ENCODE measurements around the gene GABRR3. TPM values are rescaled to one million over a fixed set of nuclear protein-coding genes. Genes with fewer than 3 reads are reported as not detected.

GABRR3 gene
- total and polyA plus RNA-seq, 2 donors (not counting 1 experiment from before 2014, with no cell fraction given): not detected

DNA sequence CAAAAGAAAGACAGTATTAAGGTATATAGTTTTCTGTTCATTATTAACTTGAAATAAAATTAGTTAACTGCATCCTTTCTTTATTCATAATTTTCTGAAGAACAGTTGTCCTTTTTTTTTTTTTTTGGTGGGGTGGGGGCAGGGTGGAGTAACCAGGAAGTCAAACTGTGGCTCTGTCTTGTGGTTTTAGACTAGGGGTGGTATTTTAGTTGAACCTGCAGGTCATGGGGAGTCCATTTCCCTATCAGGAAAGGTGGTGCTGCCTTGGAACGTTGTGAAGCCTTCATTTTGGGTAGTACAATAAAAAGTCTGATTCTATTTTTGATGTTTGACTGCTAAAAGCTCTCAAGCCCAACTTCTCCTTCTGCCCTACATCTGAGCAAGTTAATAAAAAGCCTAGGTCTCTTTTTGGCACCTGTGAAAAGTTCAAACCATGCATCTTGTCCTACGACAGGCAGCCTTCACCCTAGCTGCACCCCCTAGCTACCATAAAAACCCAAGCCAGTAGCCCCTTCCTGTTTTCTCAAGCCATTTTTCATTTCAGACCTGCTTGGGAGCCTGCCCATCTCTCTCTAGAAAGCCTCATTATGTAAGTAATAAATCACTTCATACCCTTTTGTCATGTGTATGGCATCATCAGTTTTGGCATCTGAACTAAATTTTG is 31.7 kb downstream of the GABRR3 start:
- TF ChIP-seq, protein P1, sequence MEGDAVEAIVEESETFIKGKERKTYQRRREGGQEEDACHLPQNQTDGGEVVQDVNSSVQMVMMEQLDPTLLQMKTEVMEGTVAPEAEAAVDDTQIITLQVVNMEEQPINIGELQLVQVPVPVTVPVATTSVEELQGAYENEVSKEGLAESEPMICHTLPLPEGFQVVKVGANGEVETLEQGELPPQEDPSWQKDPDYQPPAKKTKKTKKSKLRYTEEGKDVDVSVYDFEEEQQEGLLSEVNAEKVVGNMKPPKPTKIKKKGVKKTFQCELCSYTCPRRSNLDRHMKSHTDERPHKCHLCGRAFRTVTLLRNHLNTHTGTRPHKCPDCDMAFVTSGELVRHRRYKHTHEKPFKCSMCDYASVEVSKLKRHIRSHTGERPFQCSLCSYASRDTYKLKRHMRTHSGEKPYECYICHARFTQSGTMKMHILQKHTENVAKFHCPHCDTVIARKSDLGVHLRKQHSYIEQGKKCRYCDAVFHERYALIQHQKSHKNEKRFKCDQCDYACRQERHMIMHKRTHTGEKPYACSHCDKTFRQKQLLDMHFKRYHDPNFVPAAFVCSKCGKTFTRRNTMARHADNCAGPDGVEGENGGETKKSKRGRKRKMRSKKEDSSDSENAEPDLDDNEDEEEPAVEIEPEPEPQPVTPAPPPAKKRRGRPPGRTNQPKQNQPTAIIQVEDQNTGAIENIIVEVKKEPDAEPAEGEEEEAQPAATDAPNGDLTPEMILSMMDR (conservative IDR thresholded peaks at IDR 0.05 in 1 of 2, IDR thresholded peaks at IDR 0.05 in 1 of 2; ENCODE audit: low read depth in 1 of 2, low read length in 2 of 2): no peak
- TF ChIP-seq EZH2 (IDR thresholded peaks at IDR 0.05; ENCODE audit: low read length, missing control alignments): no peak
- Histone ChIP-seq H3K4me1 (ENCODE audit: control insufficient read depth, extremely low read depth, insufficient read depth, low read length) (no peaks in the 10 kb centered on the region), H3K4me2 (ENCODE audit: extremely low read depth, insufficient read depth, low read length) (no peak overlapping the region), H3K4me3 (replicated peaks in 1 of 4; ENCODE audit: control extremely low read depth in 1 of 4, insufficient read depth in 1 of 4, low read depth in 3 of 4, low read length in 4 of 4) (no peak overlapping the region), H3K79me2 (ENCODE audit: control insufficient read depth, insufficient read depth, low read length) (no peaks in the 10 kb centered on the region), H3K27ac (ENCODE audit: insufficient read depth, low read length) (no peak overlapping the region), H3K9me3 (ENCODE audit: control insufficient read depth, insufficient read depth, low read depth, low read length) (no peaks in the 10 kb centered on the region), H3K9ac (ENCODE audit: insufficient read depth, low read length) (no peak overlapping the region), H3K36me3 (ENCODE audit: control insufficient read depth, insufficient read depth, low read length) (no peaks in the 10 kb centered on the region), H3K27me3 (ENCODE audit: control insufficient read depth, insufficient read depth, low read length) (no peaks in the 10 kb centered on the region), H4K20me1 (ENCODE audit: control insufficient read depth, extremely low read depth, insufficient read depth, low read length) (no peaks in the 10 kb centered on the region), H2AFZ (ENCODE audit: low read length) (no peak overlapping the region)
- DNase-seq (ENCODE audit: low read depth in 2 of 2): no peak

DNA sequence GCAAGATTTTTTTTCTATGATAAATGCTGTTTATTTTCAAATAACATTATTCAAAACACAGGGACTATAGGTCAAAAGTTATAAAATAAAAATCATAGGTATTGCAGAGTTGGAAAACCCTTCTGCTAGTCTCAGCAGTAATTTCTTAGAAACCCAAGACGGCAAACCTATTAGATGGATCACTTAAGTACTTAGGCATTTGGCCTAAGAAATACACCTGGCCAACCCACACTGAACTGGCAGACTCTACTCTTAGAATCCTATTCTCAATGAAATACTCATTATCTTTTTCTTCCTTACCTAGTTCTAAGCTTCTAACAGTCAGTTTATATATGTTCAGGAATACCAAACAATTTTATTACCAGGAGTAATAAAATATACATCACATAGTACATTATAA is 32.4 kb downstream of the GABRR3 start:
- H3K4me1 ChIP-seq (ENCODE audit: control insufficient read depth, extremely low read depth, insufficient read depth, low read length): no peaks in the 10 kb centered on the region
- TF ChIP-seq EZH2 (IDR thresholded peaks at IDR 0.05; ENCODE audit: low read length, missing control alignments): no peak
- TF ChIP-seq, protein P1 (conservative IDR thresholded peaks at IDR 0.05 in 1 of 2, IDR thresholded peaks at IDR 0.05 in 1 of 2; ENCODE audit: low read depth in 1 of 2, low read length in 2 of 2): no peak

DNA sequence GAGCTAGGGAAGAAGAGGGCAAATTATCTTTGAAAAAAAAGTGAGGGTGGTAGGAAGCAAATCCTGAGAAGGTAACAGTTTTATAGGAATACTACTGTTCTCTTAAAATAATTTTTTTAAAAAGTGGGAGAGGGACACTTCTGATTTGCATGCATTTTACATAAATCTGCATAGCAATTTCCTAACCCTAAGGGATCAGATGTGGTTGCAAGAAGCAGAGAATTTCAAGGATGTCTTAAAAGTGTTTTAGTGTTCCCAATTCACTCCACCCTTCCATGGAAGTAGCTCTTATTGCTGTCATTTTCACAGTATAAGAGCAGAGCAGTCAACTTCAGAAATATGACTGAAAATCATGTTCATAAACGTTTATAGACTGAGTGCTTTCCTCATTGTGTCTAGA is 35.1 kb downstream of the GABRR3 start:
- H2AFZ ChIP-seq (ENCODE audit: low read length): no peak overlapping the region
- H4K20me1 ChIP-seq (ENCODE audit: control insufficient read depth, extremely low read depth, insufficient read depth, low read length): no peaks in the 10 kb centered on the region
- H3K4me1 ChIP-seq (ENCODE audit: control insufficient read depth, extremely low read depth, insufficient read depth, low read length): no peaks in the 10 kb centered on the region
- H3K4me3 ChIP-seq (replicated peaks in 1 of 4; ENCODE audit: control extremely low read depth in 1 of 4, insufficient read depth in 1 of 4, low read depth in 3 of 4, low read length in 4 of 4): no peak overlapping the region
- TF ChIP-seq, protein P1 (conservative IDR thresholded peaks at IDR 0.05 in 1 of 2, IDR thresholded peaks at IDR 0.05 in 1 of 2; ENCODE audit: low read depth in 1 of 2, low read length in 2 of 2): no peak
- no peak for TF ChIP-seq EZH2 (IDR thresholded peaks at IDR 0.05; ENCODE audit: low read length, missing control alignments)
- H3K9ac ChIP-seq (ENCODE audit: insufficient read depth, low read length): no peak overlapping the region
- no peaks in the 10 kb centered on the region for H3K79me2 ChIP-seq (ENCODE audit: control insufficient read depth, insufficient read depth, low read length)
- no peaks in the 10 kb centered on the region for H3K27me3 ChIP-seq (ENCODE audit: control insufficient read depth, insufficient read depth, low read length)
- no peak overlapping the region for H3K27ac ChIP-seq (ENCODE audit: insufficient read depth, low read length)
- H3K36me3 ChIP-seq (ENCODE audit: control insufficient read depth, insufficient read depth, low read length): no peaks in the 10 kb centered on the region
- DNase-seq (ENCODE audit: low read depth in 2 of 2): no peak
- H3K4me2 ChIP-seq (ENCODE audit: extremely low read depth, insufficient read depth, low read length): no peak overlapping the region
- H3K9me3 ChIP-seq (ENCODE audit: control insufficient read depth, insufficient read depth, low read depth, low read length): no peaks in the 10 kb centered on the region

More for the DNA sequence above, 32.4 kb downstream of the GABRR3 start:
- H3K9me3 ChIP-seq (ENCODE audit: control insufficient read depth, insufficient read depth, low read depth, low read length): no peaks in the 10 kb centered on the region
- no peak for DNase-seq (ENCODE audit: low read depth in 2 of 2)
- no peak overlapping the region for H3K27ac ChIP-seq (ENCODE audit: insufficient read depth, low read length)
- H2AFZ ChIP-seq (ENCODE audit: low read length): no peak overlapping the region
- no peaks in the 10 kb centered on the region for H4K20me1 ChIP-seq (ENCODE audit: control insufficient read depth, extremely low read depth, insufficient read depth, low read length)
- no peak overlapping the region for H3K9ac ChIP-seq (ENCODE audit: insufficient read depth, low read length)
- no peak overlapping the region for H3K4me2 ChIP-seq (ENCODE audit: extremely low read depth, insufficient read depth, low read length)
- H3K79me2 ChIP-seq (ENCODE audit: control insufficient read depth, insufficient read depth, low read length): no peaks in the 10 kb centered on the region
- no peaks in the 10 kb centered on the region for H3K27me3 ChIP-seq (ENCODE audit: control insufficient read depth, insufficient read depth, low read length)
- no peaks in the 10 kb centered on the region for H3K36me3 ChIP-seq (ENCODE audit: control insufficient read depth, insufficient read depth, low read length)
- H3K4me3 ChIP-seq (replicated peaks in 1 of 4; ENCODE audit: control extremely low read depth in 1 of 4, insufficient read depth in 1 of 4, low read depth in 3 of 4, low read length in 4 of 4): no peak overlapping the region
